Upper lobe of left lung (tissue), 4 donors: ENCODE results near the gene MZT2B.
"Not testable (repeated sequence)": the region's sequence is repeated elsewhere in the genome, so short reads cannot be mapped to it uniquely, and the experiment has no call there.

Experiments
- CTCF ChIP-seq, 6 experiments: fragments of 450-650 bp in 4 of 6; fragments of 200-600 bp in 2 of 6; sonication (generic) in 2 of 6; IDR thresholded peaks; one replicate each; pipeline ENCODE4 v1.5.1; 2016 to 2019; ENCODE audit warnings: antibody characterized with exemption in 6 of 6
- EP300 ChIP-seq, 4 donors: sonication (generic); formaldehyde crosslinking; IDR thresholded peaks; one replicate each; pipeline ENCODE4 v1.5.1; 2017; ENCODE audit warnings: antibody characterized with exemption in 4 of 4, control low read depth in 2 of 4
- POLR2A ChIP-seq, 4 donors: fragments of 450-650 bp; IDR thresholded peaks; one replicate each; pipeline ENCODE4 v1.5.1; 2016 to 2017; ENCODE audit warnings: antibody characterized with exemption in 4 of 4, mild to moderate bottlenecking in 2 of 4

- not testable (repeated sequence) for TF ChIP-seq CTCF, EP300, POLR2A (IDR thresholded peaks at IDR 0.05)
Measured at GRCh38 chr2:130152136-130152815, 29.8 kb upstream of the MZT2B start.
